Head of caudate nucleus (tissue), 42 donors: ENCODE data around the gene ACAT1.
"Not testable (repeated sequence)": the region's sequence is repeated elsewhere in the genome, so short reads cannot be mapped to it uniquely, and the experiment has no call there.

ENCODE experiments used
- DNase-seq, 42 donors: peaks; one replicate each; pipeline versions ENCODE4 v3.0.0 to v3.0.0-alpha.2; 2020 to 2021; ENCODE audit warnings: mixed read lengths in 7 of 42
- intact Hi-C: fragments of 100-400 bp; cut with DNase I; formaldehyde crosslinking; loops from one replicate; pipeline ENCODE4 v1.15.0; 2022

ACAT1 gene

DNA sequence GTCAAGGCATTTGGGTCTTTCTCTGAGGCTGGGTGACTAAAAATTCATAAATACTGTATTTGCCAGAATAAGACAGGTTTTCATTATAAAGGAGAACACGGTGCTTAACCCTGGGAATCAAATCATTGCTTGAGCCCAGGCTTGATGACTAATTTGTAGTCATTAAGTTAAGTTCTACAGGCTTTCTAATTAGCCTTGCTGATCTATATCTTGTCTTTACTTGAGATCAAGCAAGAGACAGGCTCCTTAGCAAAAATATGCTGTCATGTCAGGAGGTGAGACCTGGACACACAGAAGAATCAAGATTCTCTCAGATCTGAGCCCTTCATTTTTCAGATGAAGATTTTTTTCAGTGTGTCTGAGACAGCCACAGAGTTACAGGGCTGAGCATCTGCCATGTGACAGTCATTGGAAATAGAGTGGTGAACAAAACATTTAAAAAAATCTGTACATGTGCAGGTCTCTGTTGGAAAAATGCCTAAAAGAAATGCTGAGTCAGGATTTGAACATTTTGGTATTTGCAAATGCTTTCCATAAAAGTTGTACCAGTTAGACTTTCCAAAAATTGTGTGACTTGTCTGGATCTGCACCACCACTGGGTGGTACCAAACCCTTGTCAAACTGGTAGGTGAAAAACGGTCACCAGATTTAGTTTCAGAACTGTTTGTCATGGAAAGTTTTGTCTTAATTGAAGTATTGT, 14.6 kb downstream of the ACAT1 start:
- intact Hi-C loops: no loop called here
- no peak for DNase-seq

DNA sequence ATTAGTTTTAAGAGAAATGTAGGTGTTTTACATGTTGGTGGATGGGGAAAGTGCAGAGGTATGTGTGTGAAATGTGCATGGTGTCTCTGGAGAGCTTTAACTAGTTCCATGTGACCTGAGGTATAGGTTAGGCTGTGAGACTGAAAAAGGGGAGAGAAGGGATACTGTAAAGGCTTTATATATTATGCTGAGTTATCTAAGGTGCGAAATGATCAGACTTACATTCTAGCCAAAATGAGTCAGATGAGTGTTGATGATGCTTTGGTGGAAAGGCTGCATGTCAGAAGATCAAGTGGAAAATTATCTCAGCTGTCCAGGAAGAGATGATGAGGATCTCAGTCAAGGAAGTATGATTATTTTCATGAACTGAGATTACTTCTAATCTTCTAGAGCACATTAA, 15.8 kb downstream of the ACAT1 start:
- no peak for DNase-seq
- intact Hi-C loops: no loop called here

DNA sequence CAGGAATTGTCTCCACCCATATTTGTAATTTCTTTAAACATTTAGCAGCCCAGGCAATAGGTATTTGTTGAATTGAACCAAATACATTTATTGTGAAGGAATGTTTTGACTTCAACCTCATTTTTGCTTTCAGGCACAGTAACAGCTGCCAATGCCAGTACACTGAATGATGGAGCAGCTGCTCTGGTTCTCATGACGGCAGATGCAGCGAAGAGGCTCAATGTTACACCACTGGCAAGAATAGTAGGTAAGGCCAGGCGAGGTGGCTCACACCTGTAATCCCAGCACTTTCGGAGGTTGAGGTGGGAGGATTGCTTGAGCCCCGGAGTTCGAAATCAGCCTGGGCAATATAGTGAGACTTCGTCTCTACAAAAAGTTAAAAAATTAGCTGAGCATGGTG, 20.9 kb downstream of the ACAT1 start:
- intact Hi-C loops: no loop called here
- no peak for DNase-seq

- no peak for DNase-seq
- intact Hi-C loops: no loop called here
Observed at GRCh38 chr11:108144615-108145014, 23.2 kb downstream of the ACAT1 start.

DNA sequence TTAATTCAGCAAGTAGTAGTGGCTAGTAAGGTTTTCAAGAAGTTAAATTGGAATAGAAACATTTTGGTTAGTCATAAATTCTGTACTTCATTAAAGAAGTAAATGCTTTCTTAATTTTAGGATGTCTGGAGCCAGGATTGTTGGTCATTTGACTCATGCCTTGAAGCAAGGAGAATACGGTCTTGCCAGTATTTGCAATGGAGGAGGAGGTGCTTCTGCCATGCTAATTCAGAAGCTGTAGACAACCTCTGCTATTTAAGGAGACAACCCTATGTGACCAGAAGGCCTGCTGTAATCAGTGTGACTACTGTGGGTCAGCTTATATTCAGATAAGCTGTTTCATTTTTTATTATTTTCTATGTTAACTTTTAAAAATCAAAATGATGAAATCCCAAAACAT, 25.8 kb downstream of the ACAT1 start:
- DNase-seq: no peak
- intact Hi-C loops: no loop called here

- intact Hi-C loops: no loop called here
- no peak for DNase-seq
Observed at GRCh38 chr11:108148556-108148955, 27.2 kb downstream of the ACAT1 start.

- no peak for DNase-seq
- intact Hi-C loops: no loop called here
Observed at GRCh38 chr11:108154591-108154990, 33.2 kb downstream of the ACAT1 start.

- DNase-seq: no peak
- intact Hi-C loops: no loop called here
Observed at GRCh38 chr11:108160970-108161566, 39.7 kb downstream of the ACAT1 start.

GRCh38 chr11:108162878-108163277, 41.5 kb downstream of the ACAT1 start:
- DNase-seq, intact Hi-C loops: not testable (repeated sequence)

GRCh38 chr11:108167624-108168023, 46.3 kb downstream of the ACAT1 start:
- DNase-seq: no peak
- intact Hi-C loops: no loop called here

GRCh38 chr11:108170184-108170583, 48.8 kb downstream of the ACAT1 start:
- no peak for DNase-seq
- intact Hi-C loops: no loop called here

GRCh38 chr11:108177570-108177969, 56.2 kb downstream of the ACAT1 start:
- intact Hi-C loops: no loop called here
- no peak for DNase-seq

GRCh38 chr11:108193725-108194124, 72.4 kb downstream of the ACAT1 start:
- intact Hi-C loops: no loop called here
- no peak for DNase-seq

GRCh38 chr11:108196901-108197300, 75.5 kb downstream of the ACAT1 start:
- intact Hi-C loops: no loop called here
- no peak for DNase-seq
